Hepatocyte (in vitro differentiated cells): ENCODE measurements around the gene ZDHHC14. TPM values are rescaled to one million over a fixed set of nuclear protein-coding genes. Genes with fewer than 3 reads are reported as not detected.

Experiments
- DNase-seq: peaks from one replicate; pipeline ENCODE4 v3.0.0-alpha.2; 2016; ENCODE audit warnings: low spot score
- H2AFZ ChIP-seq: fragments of 200-600 bp; sonication (generic); 2 replicates; pipeline ENCODE4 v1.6.0; 2016; ENCODE audit warnings: antibody characterized with exemption, mild to moderate bottlenecking
- H3K27ac ChIP-seq: fragments of 200-600 bp; sonication (generic); 2 replicates; pipeline ENCODE4 v1.5.1; 2016; ENCODE audit warnings: mild to moderate bottlenecking
- H3K27me3 ChIP-seq: fragments of 200-600 bp; sonication (generic); 2 replicates; pipeline ENCODE4 v1.6.1; 2016
- H3K36me3 ChIP-seq: fragments of 200-600 bp; sonication (generic); replicated peaks from 2 replicates; pipeline ENCODE4 v1.5.1; 2016; ENCODE audit warnings: low read depth; ENCODE audit not compliant: insufficient read depth
- H3K4me1 ChIP-seq: fragments of 200-600 bp; sonication (generic); 2 replicates; pipeline ENCODE4 v1.5.1; 2016; ENCODE audit warnings: mild to moderate bottlenecking, moderate library complexity; ENCODE audit not compliant: insufficient read depth
- H3K4me2 ChIP-seq: fragments of 200-600 bp; sonication (generic); 2 replicates; pipeline ENCODE4 v1.6.0; 2016
- H3K4me3 ChIP-seq: fragments of 200-600 bp; sonication (generic); 2 replicates; pipeline ENCODE4 v1.5.1; 2016; ENCODE audit warnings: mild to moderate bottlenecking
- H3K79me2 ChIP-seq: fragments of 200-600 bp; sonication (generic); 2 replicates; pipeline ENCODE4 v1.6.0; 2017; ENCODE audit warnings: mild to moderate bottlenecking
- H3K9me2 ChIP-seq: fragments of 200-600 bp; sonication (generic); replicated peaks from 2 replicates; pipeline ENCODE4 v1.6.0; 2017; ENCODE audit warnings: mild to moderate bottlenecking; ENCODE audit not compliant: insufficient read depth
- H3K9me3 ChIP-seq: fragments of 200-600 bp; sonication (generic); 2 replicates; pipeline ENCODE4 v1.5.1; 2016; ENCODE audit warnings: low read depth, mild to moderate bottlenecking
- H4K20me1 ChIP-seq: fragments of 200-600 bp; sonication (generic); 2 replicates; pipeline ENCODE4 v1.6.0; 2016; ENCODE audit warnings: mild to moderate bottlenecking; ENCODE audit not compliant: insufficient read depth, poor library complexity, severe bottlenecking
- CTCF ChIP-seq: fragments of 200-600 bp; sonication (generic); IDR thresholded peaks from 2 replicates; pipeline ENCODE4 v1.5.1; 2016; ENCODE audit warnings: antibody characterized with exemption, mild to moderate bottlenecking; ENCODE audit not compliant: poor library complexity
- EZH2 ChIP-seq: fragments of 200-600 bp; sonication (generic); IDR thresholded peaks from 2 replicates; pipeline ENCODE4 v1.6.1; 2016; ENCODE audit warnings: antibody characterized with exemption, mild to moderate bottlenecking, borderline replicate concordance
- EZH2phosphoT487 ChIP-seq: fragments of 200-600 bp; sonication (generic); IDR thresholded peaks from one replicate; pipeline ENCODE4 v1.6.1; 2018; ENCODE audit warnings: antibody characterized with exemption, mild to moderate bottlenecking, low read depth, moderate library complexity; ENCODE audit not compliant: unreplicated experiment, severe bottlenecking
- WGBS: methylation state at CpG from one replicate; pipeline ENCODE4 v1.1.6; 2016; ENCODE audit warnings: low lambda C conversion rate; ENCODE audit errors: missing lambda C conversion rate; 5-methylcytosine and 5-hydroxymethylcytosine counted together
- polyA plus RNA-seq: library from polyadenylated mRNA; unstranded; fragments of >200 nt; fragmentation: Nextera tagmentation; extraction: Ambion mirVana; gene quantifications from 2 replicates; pipeline ENCODE4 v1.2.1, GENCODE V29; 2016
- total RNA-seq: library from RNA; depleted of rRNA; stranded (reverse); fragments of >200 nt; gene quantifications from 2 replicates; pipeline ENCODE4 v1.2.3, GENCODE V29; 2014

The ZDHHC14 gene
- total and polyA plus RNA-seq, 2 experiments from 2014 or later, result 11.8 to 25.2 TPM

GRCh38 chr6:157534134-157534871, 153.3 kb downstream of the ZDHHC14 start:
- Histone ChIP-seq H3K79me2 (peaks cover 22% of the 10 kb centered on the region), H4K20me1 (no peaks in the 10 kb centered on the region), H3K36me3 (no peaks in the 10 kb centered on the region), H3K9me3 (no peaks in the 10 kb centered on the region), H3K4me1 (peaks cover 59% of the 10 kb centered on the region), H3K4me3 (no peak overlapping the region), H3K9me2 (no peaks in the 10 kb centered on the region), H3K4me2 (no peak overlapping the region), H3K27ac (peak overlapping the region; percentile 71), H2AFZ (no peak overlapping the region), H3K27me3 (no peaks in the 10 kb centered on the region)
- DNase-seq, result no peak
- no peak for TF ChIP-seq EZH2
- no peak for TF ChIP-seq EZH2phosphoT487
- TF ChIP-seq CTCF, result no peak
- 96% methylated on average over 8 of the region's 8 CpGs for WGBS

- Histone ChIP-seq H3K4me2 (peak overlapping the region; percentile 21), H3K9me3 (no peaks in the 10 kb centered on the region), H3K4me3 (no peak overlapping the region), H3K79me2 (peaks cover 22% of the 10 kb centered on the region), H4K20me1 (no peaks in the 10 kb centered on the region), H3K36me3 (no peaks in the 10 kb centered on the region), H3K27ac (peak overlapping the region; percentile 71), H3K9me2 (no peaks in the 10 kb centered on the region), H3K4me1 (peaks cover 62% of the 10 kb centered on the region), H3K27me3 (no peaks in the 10 kb centered on the region), H2AFZ (no peak overlapping the region)
- 53% methylated on average over 3 of the region's 3 CpGs for WGBS
- TF ChIP-seq EZH2phosphoT487 (no peak), EZH2 (no peak), CTCF (no peak)
- no peak for DNase-seq
Measured at GRCh38 chr6:157534977-157535339, 154.0 kb downstream of the ZDHHC14 start.

- H3K27ac ChIP-seq, result peak overlapping the region; percentile 71
- DNase-seq, result peak; percentile 20
Measured at GRCh38 chr6:157535340-157536222, 154.6 kb downstream of the ZDHHC14 start.

More at GRCh38 chr6:157535340-157536222, 154.6 kb downstream of the ZDHHC14 start:
- 50% methylated on average over 13 of the region's 13 CpGs for WGBS
- Histone ChIP-seq H3K4me2 (peak overlapping the region; percentile 21), H3K9me3 (no peaks in the 10 kb centered on the region), H2AFZ (no peak overlapping the region), H3K4me3 (no peak overlapping the region), H3K4me1 (peaks cover 61% of the 10 kb centered on the region), H3K79me2 (peaks cover 22% of the 10 kb centered on the region), H3K27me3 (no peaks in the 10 kb centered on the region), H3K9me2 (no peaks in the 10 kb centered on the region), H4K20me1 (no peaks in the 10 kb centered on the region), H3K36me3 (no peaks in the 10 kb centered on the region)
- no peak for TF ChIP-seq EZH2
- TF ChIP-seq CTCF, result no peak
- TF ChIP-seq EZH2phosphoT487, result no peak
